Cardiac fibroblast (primary cell): Measurements from ENCODE around the gene LAIR1.

Experiments
- DNase-seq, 2 donors: peaks; one replicate each; pipeline versions ENCODE4 v3.0.0 to v3.0.0-alpha.2; 2010; ENCODE audit warnings: low read depth in 2 of 2
- H3K4me3 ChIP-seq, 2 donors: replicated peaks in 1 of 2; 1 replicate in 1 of 2; 2 replicates in 1 of 2; pipeline ENCODE4 v1.5.1; 2011; ENCODE audit warnings: low read depth in 2 of 2, low read length in 2 of 2, mild to moderate bottlenecking in 2 of 2, moderate library complexity in 1 of 2
- CTCF ChIP-seq: IDR thresholded peaks from one replicate; pipeline ENCODE4 v1.5.1; 2011; ENCODE audit warnings: low read depth, mild to moderate bottlenecking, low read length, inconsistent platforms

Gene LAIR1

GRCh38 chr19:54319892-54320670 lies 44.6 kb downstream of the LAIR1 start:
- DNase-seq: no peak
- H3K4me3 ChIP-seq: no peak overlapping the region
- TF ChIP-seq CTCF: no peak

DNA sequence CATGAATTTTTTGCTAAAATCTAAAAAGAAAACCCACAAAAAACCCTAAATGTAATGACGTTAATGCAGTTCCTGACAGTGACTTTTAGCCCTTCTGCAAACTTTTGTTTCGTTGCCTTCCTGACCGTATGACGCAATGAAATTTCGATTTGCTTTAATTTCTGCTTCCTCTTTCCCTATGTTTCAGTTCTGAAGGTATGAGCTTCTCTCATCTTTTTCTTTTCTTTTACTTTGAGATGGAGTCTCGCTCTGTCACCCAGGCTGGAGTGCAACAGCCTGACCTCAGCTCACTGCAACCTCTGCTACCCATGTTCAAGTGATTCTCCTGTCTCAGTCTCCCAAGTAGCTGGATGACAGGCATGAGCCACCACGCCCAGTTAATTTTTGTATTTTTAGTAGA lies 45.7 kb downstream of the LAIR1 start:
- DNase-seq: no peak
- no peak for TF ChIP-seq CTCF
- H3K4me3 ChIP-seq: no peak overlapping the region

- DNase-seq: no peak
- H3K4me3 ChIP-seq: no peak overlapping the region
- no peak for TF ChIP-seq CTCF
These were observed 46.8 kb downstream of the LAIR1 start for GRCh38 chr19:54317965-54318240.

- TF ChIP-seq CTCF: no peak
- H3K4me3 ChIP-seq: no peak overlapping the region
These were observed 47.4 kb downstream of the LAIR1 start for GRCh38 chr19:54317108-54317964.

DNA sequence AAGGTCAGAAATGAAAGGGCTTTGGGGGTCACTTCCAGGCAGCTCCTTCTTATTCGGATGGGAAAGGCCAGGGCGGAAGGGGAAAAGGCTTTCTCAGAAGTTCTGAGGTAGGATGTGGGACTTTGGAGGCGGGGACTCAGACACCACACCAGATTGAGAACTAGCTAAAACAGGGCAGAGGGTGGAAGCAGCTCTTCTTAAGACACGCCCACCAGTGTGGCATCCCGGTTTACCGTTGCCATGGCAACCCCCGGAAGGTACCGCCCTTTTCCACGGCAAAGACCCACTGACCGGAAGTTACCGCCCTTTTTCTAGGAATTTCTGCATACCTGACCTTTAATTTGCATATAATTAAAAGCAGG lies 48.0 kb downstream of the LAIR1 start:
- no peak for DNase-seq
- no peak overlapping the region for H3K4me3 ChIP-seq
- no peak for TF ChIP-seq CTCF

More at GRCh38 chr19:54317108-54317964, 47.4 kb downstream of the LAIR1 start:
- no peak for DNase-seq

DNA sequence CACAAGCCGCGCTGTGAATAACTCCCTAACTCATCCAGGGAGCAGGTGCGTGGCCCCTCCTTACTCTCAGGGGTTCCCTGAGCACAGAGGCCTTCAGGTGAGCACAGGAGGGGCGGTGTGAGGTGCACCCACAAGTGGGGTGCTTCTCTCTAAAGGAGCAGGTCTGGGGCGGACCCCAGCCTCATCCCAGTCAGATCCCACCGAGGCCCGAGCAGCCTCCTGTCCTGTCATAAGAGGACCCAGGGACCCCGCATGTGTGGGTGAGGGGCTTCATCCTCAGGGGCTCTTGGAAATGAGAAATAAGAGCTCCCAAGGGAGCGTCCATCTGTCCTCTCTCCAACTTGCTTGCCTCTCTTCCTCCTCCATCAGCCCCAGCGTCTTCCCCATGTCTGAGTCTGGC lies 48.8 kb downstream of the LAIR1 start:
- DNase-seq: no peak
- TF ChIP-seq CTCF: no peak
- H3K4me3 ChIP-seq: no peak overlapping the region
